ENCODE data around the gene AMZ2.
"Not testable (repeated sequence)": the region's sequence is repeated elsewhere in the genome, so short reads cannot be mapped to it uniquely, and the experiment has no call there.

The AMZ2 gene, protein sequence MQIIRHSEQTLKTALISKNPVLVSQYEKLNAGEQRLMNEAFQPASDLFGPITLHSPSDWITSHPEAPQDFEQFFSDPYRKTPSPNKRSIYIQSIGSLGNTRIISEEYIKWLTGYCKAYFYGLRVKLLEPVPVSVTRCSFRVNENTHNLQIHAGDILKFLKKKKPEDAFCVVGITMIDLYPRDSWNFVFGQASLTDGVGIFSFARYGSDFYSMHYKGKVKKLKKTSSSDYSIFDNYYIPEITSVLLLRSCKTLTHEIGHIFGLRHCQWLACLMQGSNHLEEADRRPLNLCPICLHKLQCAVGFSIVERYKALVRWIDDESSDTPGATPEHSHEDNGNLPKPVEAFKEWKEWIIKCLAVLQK

GRCh38 chr17:68247445-68248198 is at the start of gene AMZ2:
AMZ2 (plus strand) TSS chr17:68248043; CDS start chr17:68250188, 2,145 bp downstream.
- peak within 1 kb of the TSS; percentile 80 for H3K4me3 ChIP-seq (replicated peaks in 1 of 2; ENCODE audit: low read depth in 2 of 2, low read length in 2 of 2)
- DNase-seq (ENCODE audit: low read depth in 2 of 2), result peak; percentile 94 to 97
- TF ChIP-seq CTCF (IDR thresholded peaks at IDR 0.05; ENCODE audit: low read depth, low read length), result no peak

DNA sequence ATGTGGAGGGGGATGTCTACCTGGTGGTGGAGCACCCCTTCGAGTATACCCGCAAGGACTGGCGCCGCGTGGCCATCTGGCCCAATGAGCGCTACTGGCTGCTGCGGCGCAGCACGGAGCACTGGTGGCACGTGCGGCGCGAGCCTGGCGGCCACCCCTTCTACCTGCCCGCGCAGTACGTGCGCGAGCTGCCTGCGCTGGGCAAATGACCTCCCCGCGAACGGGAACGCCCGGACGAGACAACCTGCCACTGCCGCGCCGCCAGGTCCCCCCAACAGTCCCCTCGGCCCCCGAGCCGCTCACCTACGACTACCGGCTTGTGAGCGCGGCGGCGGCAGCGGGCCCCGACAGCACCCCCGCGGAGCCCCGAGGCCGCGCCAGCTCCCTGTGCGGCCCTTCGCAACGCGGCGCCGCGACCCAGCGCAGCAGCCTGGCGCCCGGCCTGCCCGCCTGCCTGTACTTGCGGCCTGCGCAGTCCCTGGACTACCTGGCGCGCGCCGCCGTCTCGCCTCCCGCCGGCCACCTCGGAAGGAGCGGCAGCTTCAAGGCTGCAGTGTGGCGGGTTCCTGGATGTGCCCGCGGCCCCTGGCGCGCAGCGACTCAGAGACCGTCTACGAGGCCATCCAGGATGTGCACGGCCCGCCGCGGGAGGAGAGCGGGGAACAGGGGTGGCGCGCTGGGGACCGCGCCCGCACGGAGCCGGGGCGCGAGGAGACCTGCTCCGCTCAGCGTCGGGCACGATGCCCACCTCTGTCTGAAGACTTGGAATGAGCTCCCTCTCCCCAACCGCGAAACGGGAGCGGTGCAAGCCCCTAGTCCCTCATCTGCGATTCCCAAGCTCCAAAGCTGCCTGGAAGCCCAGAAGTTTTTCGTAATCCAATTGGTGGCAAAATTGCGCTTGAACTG is 48.7 kb upstream of the AMZ2 start:
- H3K4me3 ChIP-seq (replicated peaks in 1 of 2; ENCODE audit: low read depth in 2 of 2, low read length in 2 of 2), result no peak overlapping the region
- peak in 1 of 2 donors; percentile 13 for DNase-seq (ENCODE audit: low read depth in 2 of 2)

DNA sequence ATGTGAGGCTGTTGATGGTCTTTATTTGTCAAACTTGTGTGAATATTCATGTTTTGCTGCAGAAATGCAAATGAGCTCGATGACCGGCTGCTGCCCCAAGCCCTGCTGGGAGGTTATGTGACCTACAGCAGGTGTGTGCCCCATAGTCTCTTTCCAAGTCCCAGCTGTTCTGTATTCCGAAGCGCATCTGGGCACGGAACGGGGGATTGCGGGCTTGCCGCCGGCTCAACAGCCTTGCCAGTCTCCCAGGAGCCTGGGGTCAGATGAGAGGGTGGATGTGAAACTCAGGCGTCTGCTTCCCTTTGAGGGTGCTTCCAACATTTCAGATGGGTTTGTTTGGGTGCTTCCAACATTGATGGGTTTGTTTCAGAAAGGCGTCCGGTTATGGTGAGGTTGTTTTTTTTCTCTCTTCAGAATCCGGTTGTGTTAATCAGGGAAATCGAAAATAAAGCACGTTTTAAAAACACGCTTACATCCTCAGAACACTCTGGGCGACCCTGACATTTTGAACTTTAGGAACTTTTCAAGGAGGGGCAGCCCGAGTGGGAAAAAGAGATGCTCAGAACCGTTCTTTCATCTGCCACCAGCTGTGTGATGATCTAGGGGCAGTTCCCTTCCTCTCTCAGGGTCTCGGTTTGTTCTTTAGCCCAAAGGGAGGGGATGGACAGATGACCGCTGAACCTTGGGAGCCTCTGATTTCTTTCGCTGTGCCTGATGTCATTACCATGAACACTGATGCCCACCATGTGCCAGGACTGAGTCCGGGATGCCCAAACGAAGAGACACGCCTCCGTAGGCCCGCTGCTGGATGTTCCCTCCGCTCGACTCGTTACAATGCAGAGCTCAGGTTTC is 47.8 kb upstream of the AMZ2 start:
- no peak for TF ChIP-seq CTCF (IDR thresholded peaks at IDR 0.05; ENCODE audit: low read depth, low read length)
- peak in 1 of 2 donors; percentile 30 for DNase-seq (ENCODE audit: low read depth in 2 of 2)
- H3K4me3 ChIP-seq (replicated peaks in 1 of 2; ENCODE audit: low read depth in 2 of 2, low read length in 2 of 2), result peak overlapping the region in 1 of 2 donors; percentile 8

More for the DNA sequence above, 48.7 kb upstream of the AMZ2 start:
- no peak for TF ChIP-seq CTCF (IDR thresholded peaks at IDR 0.05; ENCODE audit: low read depth, low read length)

DNA sequence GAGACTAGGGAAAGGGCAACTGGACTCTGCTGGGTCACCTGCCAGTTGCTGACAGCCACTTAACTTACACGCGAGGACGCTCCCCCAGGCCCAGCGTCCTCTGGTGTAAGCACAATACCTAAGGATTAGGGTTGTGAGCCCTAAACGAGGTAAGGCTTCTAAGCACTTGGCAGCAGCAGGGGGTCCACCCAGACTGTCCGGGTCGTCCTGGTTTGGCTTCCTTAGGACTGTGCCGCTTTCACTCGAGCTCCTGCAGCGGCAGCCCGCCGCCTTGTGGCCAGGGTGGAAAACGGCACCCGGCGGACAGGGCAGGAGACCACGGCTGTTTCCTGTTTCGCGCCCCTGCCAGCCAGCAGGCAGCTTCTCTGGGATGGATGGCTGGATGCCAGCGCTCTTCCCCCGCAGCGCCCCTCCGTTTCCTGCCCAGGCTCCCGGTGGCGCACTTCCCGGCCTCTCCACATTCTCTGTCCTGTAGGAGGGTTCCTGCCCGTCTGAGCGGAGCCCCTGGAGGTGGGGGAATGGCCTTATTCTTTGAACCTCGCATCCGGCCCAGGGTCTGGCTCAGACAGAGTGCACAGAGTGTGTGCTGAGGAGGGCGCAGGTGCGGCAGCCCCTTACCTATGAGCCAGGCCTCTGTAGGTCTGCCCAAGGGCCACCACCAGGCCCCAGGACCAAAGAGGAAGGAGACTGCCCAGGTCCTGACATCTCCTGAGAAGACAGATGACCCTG is 47.0 kb upstream of the AMZ2 start:
- peak overlapping the region in 1 of 2 donors; percentile 8 for H3K4me3 ChIP-seq (replicated peaks in 1 of 2; ENCODE audit: low read depth in 2 of 2, low read length in 2 of 2)
- DNase-seq (ENCODE audit: low read depth in 2 of 2), result peak; percentile 62 to 81
- peak; percentile 90 for TF ChIP-seq CTCF (IDR thresholded peaks at IDR 0.05; ENCODE audit: low read depth, low read length)

- not testable (repeated sequence) for DNase-seq (ENCODE audit: low read depth in 2 of 2); H3K4me3 ChIP-seq (replicated peaks in 1 of 2; ENCODE audit: low read depth in 2 of 2, low read length in 2 of 2)
Observed at GRCh38 chr17:68201418-68201771, 46.4 kb upstream of the AMZ2 start.

DNA sequence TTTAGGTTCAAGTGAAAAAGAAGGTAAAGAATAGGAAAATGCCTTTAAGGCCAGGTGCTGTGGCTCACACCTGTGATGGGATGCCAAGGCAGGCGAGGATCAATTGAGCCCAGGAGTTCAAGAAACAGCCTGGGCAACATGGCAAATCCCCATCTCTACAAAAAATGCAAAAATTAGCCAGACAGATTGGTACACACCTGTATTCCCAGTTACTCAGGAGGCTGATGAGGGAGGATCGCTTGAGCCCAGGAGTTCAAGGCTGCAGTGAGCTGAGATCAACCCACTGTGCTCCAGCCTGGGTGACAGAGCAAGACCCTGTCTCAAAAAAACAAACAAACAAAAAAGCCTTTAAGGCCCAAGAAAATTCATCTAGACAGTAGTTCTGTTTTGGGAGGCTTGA is 45.5 kb upstream of the AMZ2 start:
- H3K4me3 ChIP-seq (replicated peaks in 1 of 2; ENCODE audit: low read depth in 2 of 2, low read length in 2 of 2); DNase-seq (ENCODE audit: low read depth in 2 of 2): not testable (repeated sequence)
